HEK293 (cell line): ENCODE data around the gene STK38.

Experiments
- CTCF ChIA-PET: fragments of 350-600 bp; formaldehyde crosslinking; extraction: SDS; loops from one replicate; lab custom pipeline; 2021; ENCODE audit warnings: antibody characterized with exemption; lab: Yijun Ruan, JAX
- POLR2A ChIA-PET: fragments of 300-600 bp; formaldehyde crosslinking; extraction: SDS; loops from one replicate; lab custom pipeline; 2020; ENCODE audit warnings: antibody characterized with exemption, inconsistent platforms; lab: Yijun Ruan, JAX
- H3K27ac ChIP-seq: fragments of 200-500 bp; sonication (Bioruptor generic); 2 replicates; pipeline ENCODE4 v1.5.1; 2014; ENCODE audit warnings: low read depth, low read length, control low read depth, inconsistent platforms; ENCODE audit errors: extremely low read depth
- H3K36me3 ChIP-seq, 2 experiments: fragments of 200-500 bp in 1 of 2; sonication (Bioruptor generic) in 1 of 2; 1 replicate in 1 of 2; 2 replicates in 1 of 2; pipeline ENCODE4 v1.5.1; 2014 to 2017; ENCODE audit warnings: inconsistent platforms in 2 of 2, low read length in 2 of 2; ENCODE audit not compliant: control insufficient read depth in 2 of 2, insufficient read depth in 1 of 2
- H3K4me1 ChIP-seq: fragments of 200-500 bp; sonication (Bioruptor generic); 2 replicates; pipeline ENCODE4 v1.5.1; 2014; ENCODE audit warnings: mild to moderate bottlenecking, low read length, inconsistent platforms; ENCODE audit not compliant: control insufficient read depth, insufficient read depth
- H3K4me3 ChIP-seq: 2 replicates; pipeline ENCODE4 v1.5.1; 2011; ENCODE audit warnings: low read depth, mild to moderate bottlenecking, control low read depth, low read length, moderate library complexity
- H3K9me3 ChIP-seq: fragments of 200-500 bp; sonication (Bioruptor generic); 2 replicates; pipeline ENCODE4 v1.5.1; 2014; ENCODE audit warnings: low read depth, low read length, inconsistent platforms; ENCODE audit not compliant: control insufficient read depth, insufficient read depth
- BCL11A ChIP-seq: fragments of 450-650 bp; formaldehyde crosslinking; IDR thresholded peaks from 2 replicates; pipeline ENCODE4 v1.5.1; 2016; ENCODE audit warnings: low read depth, missing biosample characterization, missing genetic modification characterization
- FEZF1 ChIP-seq: fragments of 450-650 bp; formaldehyde crosslinking; IDR thresholded peaks from 2 replicates; pipeline ENCODE4 v1.5.1; 2016; ENCODE audit warnings: missing biosample characterization, missing genetic modification characterization
- KLF8 ChIP-seq: fragments of 450-650 bp; formaldehyde crosslinking; IDR thresholded peaks from 2 replicates; pipeline ENCODE4 v1.5.1; 2016; ENCODE audit warnings: missing biosample characterization, missing genetic modification characterization
- REPIN1 ChIP-seq: fragments of 450-650 bp; formaldehyde crosslinking; IDR thresholded peaks from 2 replicates; pipeline ENCODE4 v1.5.1; 2017; ENCODE audit warnings: missing biosample characterization, missing genetic modification characterization, low read depth
- SP7 ChIP-seq: fragments of 450-650 bp; formaldehyde crosslinking; IDR thresholded peaks from 2 replicates; pipeline ENCODE4 v1.5.1; 2016; ENCODE audit warnings: missing biosample characterization, missing genetic modification characterization
- ZBTB21 ChIP-seq: fragments of 450-650 bp; formaldehyde crosslinking; IDR thresholded peaks from 2 replicates; pipeline ENCODE4 v1.5.1; 2017; ENCODE audit warnings: missing biosample characterization, missing genetic modification characterization
- ZNF155 ChIP-seq: fragments of 450-650 bp; formaldehyde crosslinking; IDR thresholded peaks from 2 replicates; pipeline ENCODE4 v1.5.1; 2016; ENCODE audit warnings: missing biosample characterization, missing genetic modification characterization
- ZNF350 ChIP-seq: fragments of 450-650 bp; formaldehyde crosslinking; IDR thresholded peaks from 2 replicates; pipeline ENCODE4 v1.5.0; 2017; ENCODE audit warnings: missing biosample characterization, mild to moderate bottlenecking, missing genetic modification characterization
- ZNF48 ChIP-seq: fragments of 450-650 bp; formaldehyde crosslinking; IDR thresholded peaks from 2 replicates; pipeline ENCODE4 v1.5.1; 2016; ENCODE audit warnings: missing biosample characterization, missing genetic modification characterization
- ZNF514 ChIP-seq: fragments of 450-650 bp; formaldehyde crosslinking; IDR thresholded peaks from 2 replicates; pipeline ENCODE4 v1.5.1; 2016; ENCODE audit warnings: missing biosample characterization, missing genetic modification characterization
- ZNF707 ChIP-seq: fragments of 450-650 bp; formaldehyde crosslinking; IDR thresholded peaks from 2 replicates; pipeline ENCODE4 v1.5.1; 2016; ENCODE audit warnings: missing biosample characterization, missing genetic modification characterization
- ZNF843 ChIP-seq: fragments of 450-650 bp; formaldehyde crosslinking; IDR thresholded peaks from 2 replicates; pipeline ENCODE4 v1.5.1; 2016; ENCODE audit warnings: missing biosample characterization, missing genetic modification characterization
- TF ChIP-seq, protein P1 (sequence below): fragments of 450-650 bp; formaldehyde crosslinking; IDR thresholded peaks from 2 replicates; pipeline ENCODE4 v1.5.1; 2016; ENCODE audit warnings: missing biosample characterization, missing genetic modification characterization
- TF ChIP-seq, protein P2 (sequence below): fragments of 450-650 bp; formaldehyde crosslinking; IDR thresholded peaks from 2 replicates; pipeline ENCODE4 v1.5.1; 2016; ENCODE audit warnings: missing biosample characterization, missing genetic modification characterization, borderline replicate concordance
- TF ChIP-seq, protein P3 (sequence below): fragments of 450-650 bp; formaldehyde crosslinking; IDR thresholded peaks from 2 replicates; pipeline ENCODE4 v1.5.1; 2016; ENCODE audit warnings: missing biosample characterization, missing genetic modification characterization, low read depth
- TF ChIP-seq, protein P4 (sequence below): fragments of 450-650 bp; formaldehyde crosslinking; IDR thresholded peaks from 2 replicates; pipeline ENCODE4 v1.5.1; 2016; ENCODE audit warnings: missing biosample characterization, missing genetic modification characterization
- TF ChIP-seq, protein P5 (sequence below): fragments of 450-650 bp; formaldehyde crosslinking; IDR thresholded peaks from 2 replicates; pipeline ENCODE4 v1.5.1; 2016; ENCODE audit warnings: missing biosample characterization, missing genetic modification characterization
- TF ChIP-seq, protein P6 (sequence below): fragments of 450-650 bp; formaldehyde crosslinking; IDR thresholded peaks from 2 replicates; pipeline ENCODE4 v1.5.0; 2017; ENCODE audit warnings: missing biosample characterization, missing genetic modification characterization, borderline replicate concordance

STK38 gene

DNA sequence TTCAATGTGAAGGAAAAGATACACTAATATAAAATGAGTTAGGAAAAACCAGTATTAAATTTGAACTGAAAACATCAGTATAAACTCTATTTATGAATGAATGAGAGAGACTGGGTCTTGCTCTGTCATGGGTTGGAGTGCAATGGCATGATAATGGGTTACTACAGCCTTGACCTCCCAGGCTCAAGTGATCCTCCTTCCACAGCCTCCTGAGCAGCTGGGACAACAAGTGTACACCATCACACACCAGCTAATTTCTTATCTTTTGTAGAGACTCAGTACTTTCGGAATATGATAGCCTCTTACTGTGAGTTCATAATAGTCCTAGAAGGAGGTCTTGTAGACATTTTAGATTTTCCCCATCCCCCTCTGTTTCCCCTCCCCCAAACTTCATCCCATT, 83.0 kb downstream of the STK38 start (continued):
- TF ChIP-seq, protein P1, sequence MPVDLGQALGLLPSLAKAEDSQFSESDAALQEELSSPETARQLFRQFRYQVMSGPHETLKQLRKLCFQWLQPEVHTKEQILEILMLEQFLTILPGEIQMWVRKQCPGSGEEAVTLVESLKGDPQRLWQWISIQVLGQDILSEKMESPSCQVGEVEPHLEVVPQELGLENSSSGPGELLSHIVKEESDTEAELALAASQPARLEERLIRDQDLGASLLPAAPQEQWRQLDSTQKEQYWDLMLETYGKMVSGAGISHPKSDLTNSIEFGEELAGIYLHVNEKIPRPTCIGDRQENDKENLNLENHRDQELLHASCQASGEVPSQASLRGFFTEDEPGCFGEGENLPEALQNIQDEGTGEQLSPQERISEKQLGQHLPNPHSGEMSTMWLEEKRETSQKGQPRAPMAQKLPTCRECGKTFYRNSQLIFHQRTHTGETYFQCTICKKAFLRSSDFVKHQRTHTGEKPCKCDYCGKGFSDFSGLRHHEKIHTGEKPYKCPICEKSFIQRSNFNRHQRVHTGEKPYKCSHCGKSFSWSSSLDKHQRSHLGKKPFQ (tag by site-specific recombination): no peak
- TF ChIP-seq KLF8: no peak
- TF ChIP-seq, protein P2, sequence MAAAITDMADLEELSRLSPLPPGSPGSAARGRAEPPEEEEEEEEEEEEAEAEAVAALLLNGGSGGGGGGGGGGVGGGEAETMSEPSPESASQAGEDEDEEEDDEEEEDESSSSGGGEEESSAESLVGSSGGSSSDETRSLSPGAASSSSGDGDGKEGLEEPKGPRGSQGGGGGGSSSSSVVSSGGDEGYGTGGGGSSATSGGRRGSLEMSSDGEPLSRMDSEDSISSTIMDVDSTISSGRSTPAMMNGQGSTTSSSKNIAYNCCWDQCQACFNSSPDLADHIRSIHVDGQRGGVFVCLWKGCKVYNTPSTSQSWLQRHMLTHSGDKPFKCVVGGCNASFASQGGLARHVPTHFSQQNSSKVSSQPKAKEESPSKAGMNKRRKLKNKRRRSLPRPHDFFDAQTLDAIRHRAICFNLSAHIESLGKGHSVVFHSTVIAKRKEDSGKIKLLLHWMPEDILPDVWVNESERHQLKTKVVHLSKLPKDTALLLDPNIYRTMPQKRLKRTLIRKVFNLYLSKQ (tag by site-specific recombination): no peak
- no peak for TF ChIP-seq REPIN1 (tag by site-specific recombination)
- TF ChIP-seq, protein P3, sequence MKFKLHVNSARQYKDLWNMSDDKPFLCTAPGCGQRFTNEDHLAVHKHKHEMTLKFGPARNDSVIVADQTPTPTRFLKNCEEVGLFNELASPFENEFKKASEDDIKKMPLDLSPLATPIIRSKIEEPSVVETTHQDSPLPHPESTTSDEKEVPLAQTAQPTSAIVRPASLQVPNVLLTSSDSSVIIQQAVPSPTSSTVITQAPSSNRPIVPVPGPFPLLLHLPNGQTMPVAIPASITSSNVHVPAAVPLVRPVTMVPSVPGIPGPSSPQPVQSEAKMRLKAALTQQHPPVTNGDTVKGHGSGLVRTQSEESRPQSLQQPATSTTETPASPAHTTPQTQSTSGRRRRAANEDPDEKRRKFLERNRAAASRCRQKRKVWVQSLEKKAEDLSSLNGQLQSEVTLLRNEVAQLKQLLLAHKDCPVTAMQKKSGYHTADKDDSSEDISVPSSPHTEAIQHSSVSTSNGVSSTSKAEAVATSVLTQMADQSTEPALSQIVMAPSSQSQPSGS: no peak

DNA sequence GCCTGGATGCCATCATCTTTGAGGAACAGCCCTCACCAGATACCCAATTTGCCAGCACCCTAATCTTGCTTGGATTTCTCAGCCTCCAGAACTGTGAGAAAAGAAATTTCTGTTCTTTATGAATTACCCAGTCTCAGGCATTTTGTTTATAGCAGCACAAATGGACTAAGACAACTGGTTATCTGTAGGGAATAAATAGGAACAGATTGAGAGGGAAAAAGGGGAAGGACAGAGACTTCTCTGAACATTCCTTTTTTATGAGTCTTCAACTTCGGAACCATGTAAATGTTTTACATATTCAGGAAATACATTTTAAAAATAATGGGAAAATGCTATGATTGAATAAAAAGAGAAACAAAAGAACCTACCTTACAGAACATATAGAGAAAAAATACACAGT, 83.6 kb downstream of the STK38 start:
- Histone ChIP-seq H3K4me1 (peaks cover 6% of the 10 kb centered on the region; the same call in 1 of the 2 replicates), H3K4me3 (no peak overlapping the region), H3K9me3 (no peaks in the 10 kb centered on the region), H3K27ac (no peak overlapping the region), H3K36me3 (peaks cover 0 to 3% of the 10 kb centered on the region in 2 experiments; a peak in 1 of 3 replicates)
- ChIA-PET CTCF (no interaction called here), POLR2A (no interaction called here)
- TF ChIP-seq, protein P4, sequence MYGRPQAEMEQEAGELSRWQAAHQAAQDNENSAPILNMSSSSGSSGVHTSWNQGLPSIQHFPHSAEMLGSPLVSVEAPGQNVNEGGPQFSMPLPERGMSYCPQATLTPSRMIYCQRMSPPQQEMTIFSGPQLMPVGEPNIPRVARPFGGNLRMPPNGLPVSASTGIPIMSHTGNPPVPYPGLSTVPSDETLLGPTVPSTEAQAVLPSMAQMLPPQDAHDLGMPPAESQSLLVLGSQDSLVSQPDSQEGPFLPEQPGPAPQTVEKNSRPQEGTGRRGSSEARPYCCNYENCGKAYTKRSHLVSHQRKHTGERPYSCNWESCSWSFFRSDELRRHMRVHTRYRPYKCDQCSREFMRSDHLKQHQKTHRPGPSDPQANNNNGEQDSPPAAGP (tag by site-specific recombination): no peak
- TF ChIP-seq SP7 (tag by site-specific recombination) (no peak), ZBTB21 (no peak), ZNF350 (tag by site-specific recombination) (no peak), ZNF843 (no peak), BCL11A (tag by site-specific recombination) (no peak), ZNF155 (tag by site-specific recombination) (no peak), FEZF1 (tag by site-specific recombination) (no peak), ZNF707 (tag by site-specific recombination) (no peak), ZNF514 (tag by site-specific recombination) (no peak), ZNF48 (tag by site-specific recombination) (no peak)
- TF ChIP-seq, protein P5, sequence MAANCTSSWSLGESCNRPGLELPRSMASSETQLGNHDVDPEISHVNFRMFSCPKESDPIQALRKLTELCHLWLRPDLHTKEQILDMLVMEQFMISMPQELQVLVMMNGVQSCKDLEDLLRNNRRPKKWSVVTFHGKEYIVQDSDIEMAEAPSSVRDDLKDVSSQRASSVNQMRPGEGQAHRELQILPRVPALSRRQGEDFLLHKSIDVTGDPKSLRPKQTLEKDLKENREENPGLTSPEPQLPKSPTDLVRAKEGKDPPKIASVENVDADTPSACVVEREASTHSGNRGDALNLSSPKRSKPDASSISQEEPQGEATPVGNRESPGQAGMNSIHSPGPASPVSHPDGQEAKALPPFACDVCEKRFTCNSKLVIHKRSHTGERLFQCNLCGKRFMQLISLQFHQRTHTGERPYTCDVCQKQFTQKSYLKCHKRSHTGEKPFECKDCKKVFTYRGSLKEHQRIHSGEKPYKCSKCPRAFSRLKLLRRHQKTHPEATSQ (tag by site-specific recombination): no peak
- TF ChIP-seq, protein P6, sequence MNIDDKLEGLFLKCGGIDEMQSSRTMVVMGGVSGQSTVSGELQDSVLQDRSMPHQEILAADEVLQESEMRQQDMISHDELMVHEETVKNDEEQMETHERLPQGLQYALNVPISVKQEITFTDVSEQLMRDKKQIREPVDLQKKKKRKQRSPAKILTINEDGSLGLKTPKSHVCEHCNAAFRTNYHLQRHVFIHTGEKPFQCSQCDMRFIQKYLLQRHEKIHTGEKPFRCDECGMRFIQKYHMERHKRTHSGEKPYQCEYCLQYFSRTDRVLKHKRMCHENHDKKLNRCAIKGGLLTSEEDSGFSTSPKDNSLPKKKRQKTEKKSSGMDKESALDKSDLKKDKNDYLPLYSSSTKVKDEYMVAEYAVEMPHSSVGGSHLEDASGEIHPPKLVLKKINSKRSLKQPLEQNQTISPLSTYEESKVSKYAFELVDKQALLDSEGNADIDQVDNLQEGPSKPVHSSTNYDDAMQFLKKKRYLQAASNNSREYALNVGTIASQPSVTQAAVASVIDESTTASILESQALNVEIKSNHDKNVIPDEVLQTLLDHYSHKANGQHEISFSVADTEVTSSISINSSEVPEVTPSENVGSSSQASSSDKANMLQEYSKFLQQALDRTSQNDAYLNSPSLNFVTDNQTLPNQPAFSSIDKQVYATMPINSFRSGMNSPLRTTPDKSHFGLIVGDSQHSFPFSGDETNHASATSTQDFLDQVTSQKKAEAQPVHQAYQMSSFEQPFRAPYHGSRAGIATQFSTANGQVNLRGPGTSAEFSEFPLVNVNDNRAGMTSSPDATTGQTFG (tag by site-specific recombination): no peak
- TF ChIP-seq, protein P1 (tag by site-specific recombination): no peak
